Gastroesophageal sphincter (tissue), 3 donors: ENCODE results near the gene MRO.

ENCODE experiments used
- EP300 ChIP-seq: sonication (generic); formaldehyde crosslinking; IDR thresholded peaks from one replicate; pipeline ENCODE4 v1.6.1; 2017; ENCODE audit warnings: antibody characterized with exemption, mild to moderate bottlenecking
- POLR2A ChIP-seq, 2 donors: fragments of 450-650 bp; IDR thresholded peaks; one replicate each; pipeline ENCODE4 v1.6.1; 2017; ENCODE audit warnings: antibody characterized with exemption in 2 of 2, mild to moderate bottlenecking in 2 of 2, moderate library complexity in 1 of 2
- TF ChIP-seq, protein P1 (sequence below), 4 experiments: fragments of 200-600 bp in 2 of 4; fragments of 450-650 bp in 2 of 4; sonication (generic) in 1 of 4; IDR thresholded peaks; one replicate each; pipeline ENCODE4 v1.5.1; 2017 to 2019; ENCODE audit warnings: antibody characterized with exemption in 4 of 4, mild to moderate bottlenecking in 2 of 4, moderate library complexity in 2 of 4

DNA sequence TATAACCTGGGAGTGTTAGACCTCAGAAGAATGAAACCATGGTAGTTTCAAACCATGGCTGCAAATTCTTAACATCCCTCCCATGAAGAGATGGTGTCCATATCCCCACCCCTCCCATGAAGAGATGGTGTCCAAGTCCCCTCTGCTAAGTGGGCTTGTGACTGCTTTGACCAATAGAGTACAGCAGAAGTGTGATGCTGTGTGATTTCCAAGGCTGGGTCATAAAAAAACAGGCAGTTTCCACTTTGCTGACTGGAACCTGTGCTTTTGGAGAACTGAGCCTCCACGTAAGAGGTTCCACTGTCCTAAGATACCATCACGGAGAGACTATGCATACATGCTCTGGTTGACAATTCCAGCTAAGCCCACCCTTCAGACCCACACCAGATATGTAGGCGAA is 65.5 kb downstream of the MRO start:
- TF ChIP-seq POLR2A (IDR thresholded peaks at IDR 0.05) (no peak), EP300 (no peak)
- TF ChIP-seq, protein P1, sequence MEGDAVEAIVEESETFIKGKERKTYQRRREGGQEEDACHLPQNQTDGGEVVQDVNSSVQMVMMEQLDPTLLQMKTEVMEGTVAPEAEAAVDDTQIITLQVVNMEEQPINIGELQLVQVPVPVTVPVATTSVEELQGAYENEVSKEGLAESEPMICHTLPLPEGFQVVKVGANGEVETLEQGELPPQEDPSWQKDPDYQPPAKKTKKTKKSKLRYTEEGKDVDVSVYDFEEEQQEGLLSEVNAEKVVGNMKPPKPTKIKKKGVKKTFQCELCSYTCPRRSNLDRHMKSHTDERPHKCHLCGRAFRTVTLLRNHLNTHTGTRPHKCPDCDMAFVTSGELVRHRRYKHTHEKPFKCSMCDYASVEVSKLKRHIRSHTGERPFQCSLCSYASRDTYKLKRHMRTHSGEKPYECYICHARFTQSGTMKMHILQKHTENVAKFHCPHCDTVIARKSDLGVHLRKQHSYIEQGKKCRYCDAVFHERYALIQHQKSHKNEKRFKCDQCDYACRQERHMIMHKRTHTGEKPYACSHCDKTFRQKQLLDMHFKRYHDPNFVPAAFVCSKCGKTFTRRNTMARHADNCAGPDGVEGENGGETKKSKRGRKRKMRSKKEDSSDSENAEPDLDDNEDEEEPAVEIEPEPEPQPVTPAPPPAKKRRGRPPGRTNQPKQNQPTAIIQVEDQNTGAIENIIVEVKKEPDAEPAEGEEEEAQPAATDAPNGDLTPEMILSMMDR (IDR thresholded peaks at IDR 0.05), result no peak
